Measurements from ENCODE around the gene PLP2.
A peak's percentile ranks its signal among the peaks of the same experiment; 100 is the strongest.

PLP2 gene

DNA sequence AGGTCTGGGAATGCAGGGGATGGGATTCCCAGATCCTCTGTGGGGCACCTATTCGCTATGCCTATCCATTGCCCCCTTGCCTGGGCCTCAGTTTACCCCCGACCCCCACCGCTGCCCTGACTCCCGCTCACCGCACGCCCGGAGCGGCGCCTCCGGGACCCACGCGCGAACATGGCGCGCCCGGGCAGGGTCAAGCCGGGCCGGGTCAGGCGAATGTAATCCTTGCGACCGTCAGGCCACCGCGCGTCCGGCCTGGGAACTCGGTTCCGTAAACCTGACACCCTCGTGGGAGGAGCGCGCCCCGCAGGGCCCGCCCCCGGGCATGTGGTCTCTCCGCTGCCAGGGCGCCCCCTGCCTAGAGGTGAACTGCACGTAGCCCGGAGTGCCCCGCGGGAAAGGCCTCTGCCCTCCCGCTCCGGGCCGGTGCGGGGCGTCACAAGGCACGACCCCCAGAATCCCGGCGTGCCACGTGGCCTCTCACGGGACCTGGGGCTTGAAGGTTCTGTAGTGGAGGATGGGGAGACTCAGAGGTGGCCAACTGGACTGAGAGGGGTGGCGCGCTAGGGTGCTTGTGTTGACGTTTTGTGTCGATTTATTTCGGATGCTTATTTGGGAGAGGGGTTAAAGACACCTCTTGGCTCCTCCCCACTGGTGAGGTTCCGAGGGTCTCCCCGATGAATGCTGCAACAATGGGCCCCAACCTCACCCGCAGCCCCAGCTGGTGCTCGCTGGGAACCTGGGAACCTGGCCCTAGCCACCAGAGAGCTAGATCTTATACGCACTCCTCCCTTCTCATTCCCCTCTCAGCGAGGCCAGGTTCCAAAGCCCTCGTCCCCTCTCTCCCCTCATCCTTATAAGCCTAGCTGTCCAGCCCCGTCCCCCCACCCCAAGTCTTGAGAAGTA is 14.7 kb downstream of the PLP2 start, which contains the start of gene PRICKLE3:
TSS of gene PRICKLE3 (minus strand) at position 249 of the 903 bp plus-strand sequence. CDS start at position 173, 76 bp downstream.
- peak; percentile 52 for DNase-seq

DNA sequence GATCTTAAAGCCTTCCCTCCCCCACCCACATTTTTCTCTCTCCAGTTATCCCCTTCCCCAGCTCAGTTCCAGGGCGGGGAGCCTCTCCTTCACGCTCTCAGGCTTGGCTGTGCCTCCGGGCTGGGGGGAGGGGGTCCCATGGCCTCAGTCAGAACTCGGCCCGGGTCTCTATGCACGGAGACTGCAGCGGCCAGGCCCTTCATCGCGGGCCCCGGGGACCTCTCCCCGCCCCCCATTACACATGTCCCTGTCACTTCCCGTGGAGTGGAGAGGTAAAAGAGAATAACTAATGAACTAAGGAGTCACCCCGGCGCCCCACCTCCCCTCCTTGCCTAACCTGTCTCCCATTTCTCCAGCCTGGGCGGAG is 15.3 kb downstream of the PLP2 start:
- no peak for DNase-seq

DNA sequence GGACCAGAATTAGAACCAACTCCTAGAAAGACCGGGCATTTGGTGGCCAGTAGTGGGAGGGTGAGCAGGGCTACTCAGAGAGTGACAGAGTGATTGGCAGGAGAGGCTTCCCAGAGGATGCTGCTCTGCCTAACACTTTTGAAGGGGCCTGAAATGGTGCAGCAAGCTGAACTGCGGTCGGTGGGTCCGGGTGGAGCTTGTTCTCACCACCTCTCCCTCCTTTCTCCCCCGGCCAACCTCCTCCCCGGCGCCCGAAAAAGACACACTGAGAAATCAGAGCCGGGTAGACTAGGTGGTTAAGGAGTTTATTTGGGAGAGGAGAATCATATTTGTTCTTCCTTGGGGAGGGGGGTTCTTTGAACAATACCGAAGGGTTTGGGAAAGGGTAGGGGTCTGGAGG is 15.8 kb downstream of the PLP2 start:
- DNase-seq: no peak

DNA sequence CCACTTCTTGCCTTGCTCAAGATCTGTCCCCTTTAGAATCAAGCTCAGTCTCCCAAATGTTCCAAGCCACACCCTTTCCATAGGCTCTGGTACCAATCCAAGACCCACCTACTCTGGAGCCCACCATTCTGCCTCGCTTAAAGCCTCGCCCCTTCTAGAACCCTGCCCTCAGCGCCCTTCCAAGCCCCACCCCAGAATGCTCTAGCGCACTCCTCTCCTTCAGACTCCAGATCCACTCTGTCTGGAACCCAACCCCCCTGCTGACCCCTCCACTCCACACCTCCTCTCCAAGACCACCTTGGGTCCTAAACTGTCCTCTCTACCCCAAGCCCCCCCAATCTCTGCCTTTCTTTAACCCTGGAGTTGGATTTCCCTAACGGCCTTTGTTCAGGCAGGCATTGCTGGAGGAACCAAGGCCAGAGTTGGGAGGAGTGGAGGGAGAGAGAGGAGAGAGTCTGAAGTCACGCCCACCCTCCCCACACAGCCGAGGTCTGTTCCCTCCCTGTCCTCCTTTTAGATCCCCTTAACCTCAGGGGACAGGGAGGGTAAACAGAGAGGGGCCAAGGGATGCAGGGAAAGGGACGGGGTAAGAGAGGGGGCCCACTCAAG is 16.9 kb downstream of the PLP2 start:
- no peak for DNase-seq

DNA sequence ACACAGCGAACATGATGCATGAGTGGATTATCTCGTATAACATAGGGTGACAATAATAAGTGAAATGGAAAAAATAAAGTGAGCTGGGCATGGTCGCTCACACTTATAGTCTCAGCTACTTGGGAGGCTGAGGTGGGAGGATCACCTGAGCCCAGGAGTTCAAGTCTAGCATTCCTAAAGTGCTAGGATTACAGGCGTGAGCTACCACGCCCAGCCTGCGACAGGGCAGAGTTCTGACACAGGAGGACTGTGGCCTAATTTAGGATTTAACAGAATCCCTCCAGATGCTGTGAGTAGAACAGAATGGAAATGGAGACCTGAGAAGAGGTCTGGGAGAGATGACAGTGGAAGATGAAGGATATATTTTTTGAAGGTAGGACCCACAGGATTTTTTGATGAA is 17.9 kb downstream of the PLP2 start:
- no peak for DNase-seq

DNA sequence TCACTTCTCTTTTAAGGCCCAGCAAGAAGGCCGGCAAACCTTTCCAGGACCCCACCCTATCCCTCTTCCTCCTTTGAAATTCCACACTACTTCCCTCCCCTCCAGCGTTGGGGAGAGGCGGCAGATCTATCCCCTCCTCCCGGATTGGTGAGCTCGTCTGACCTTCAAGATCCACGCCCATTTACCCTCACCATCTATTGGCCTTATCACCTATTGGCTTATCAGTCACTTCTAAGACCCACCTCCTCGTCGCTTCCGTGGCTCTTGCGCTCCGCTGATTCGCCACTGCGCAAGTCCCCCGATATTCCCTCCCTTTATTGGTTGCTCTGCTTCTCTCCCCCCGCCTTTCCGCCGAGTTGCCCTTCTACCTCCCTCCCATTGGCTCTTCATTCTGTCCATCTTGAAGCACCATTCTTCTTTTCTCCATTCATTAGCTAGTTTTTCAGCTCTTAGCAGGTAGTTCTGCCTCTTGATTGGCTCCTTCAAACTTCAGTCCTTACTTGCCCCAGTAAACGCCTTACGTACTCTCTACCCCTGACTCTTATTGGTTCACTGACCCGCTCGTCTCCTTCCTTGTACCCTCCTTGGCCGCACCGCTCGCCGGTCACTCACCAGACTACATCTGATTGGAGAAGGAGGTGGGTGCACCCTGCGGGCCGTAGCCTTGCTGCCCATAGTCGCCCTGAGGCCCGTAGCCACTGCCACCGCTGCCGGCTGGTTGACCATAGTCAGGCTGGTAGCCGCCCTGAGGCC is 19.3 kb downstream of the PLP2 start:
- DNase-seq: peak; percentile 100

DNA sequence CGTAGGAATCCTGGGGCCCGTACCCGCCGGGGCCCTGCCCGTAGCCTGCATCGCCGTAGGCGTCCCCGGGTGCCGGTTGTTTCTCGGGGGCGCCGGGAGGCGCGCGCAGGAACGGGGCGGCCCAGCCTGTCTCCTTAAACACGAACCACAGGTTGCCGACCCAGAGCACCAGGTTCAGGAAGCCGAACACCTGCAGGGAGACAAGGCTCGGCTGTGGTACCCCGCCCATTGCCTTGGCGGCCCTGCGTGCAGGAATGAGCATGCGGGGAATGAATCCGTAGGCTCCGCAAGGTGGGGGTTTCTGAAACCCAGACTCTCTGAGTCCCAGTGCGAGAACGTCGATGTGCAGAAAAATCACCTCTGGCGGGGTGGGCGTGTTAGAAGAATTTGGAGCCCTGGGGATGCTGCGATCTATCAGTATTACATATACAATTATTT is 19.9 kb downstream of the PLP2 start:
- DNase-seq: no peak

DNA sequence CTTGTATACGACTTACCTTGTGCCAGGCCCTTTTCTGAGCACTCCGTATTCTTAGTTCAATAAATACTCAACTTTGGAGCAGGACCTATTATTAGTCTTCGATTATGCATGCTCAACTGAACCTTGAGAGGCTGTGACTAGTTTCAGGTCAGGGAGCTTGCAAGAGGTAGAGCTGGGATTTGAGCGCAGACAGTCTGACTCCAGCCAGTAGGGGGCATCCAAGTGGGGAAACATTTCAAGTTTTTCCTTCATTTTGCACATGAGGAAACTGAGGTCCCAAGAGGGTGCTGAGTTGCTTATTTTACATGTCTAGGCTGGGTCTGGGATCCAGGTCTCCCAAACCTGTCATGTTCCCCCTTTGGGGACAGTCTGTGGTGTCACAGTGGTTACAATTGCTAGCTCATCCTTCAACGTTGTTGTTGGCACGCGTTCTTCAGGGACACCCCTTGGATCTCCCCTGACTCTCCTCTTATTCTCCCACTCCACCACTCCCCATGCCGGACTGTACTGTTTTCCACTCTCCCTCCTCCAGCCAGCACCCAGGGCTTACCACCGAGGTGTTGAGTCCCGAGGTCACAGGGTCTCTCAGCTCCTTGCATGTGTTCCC is 21.1 kb downstream of the PLP2 start:
- peak; percentile 29 for DNase-seq

DNA sequence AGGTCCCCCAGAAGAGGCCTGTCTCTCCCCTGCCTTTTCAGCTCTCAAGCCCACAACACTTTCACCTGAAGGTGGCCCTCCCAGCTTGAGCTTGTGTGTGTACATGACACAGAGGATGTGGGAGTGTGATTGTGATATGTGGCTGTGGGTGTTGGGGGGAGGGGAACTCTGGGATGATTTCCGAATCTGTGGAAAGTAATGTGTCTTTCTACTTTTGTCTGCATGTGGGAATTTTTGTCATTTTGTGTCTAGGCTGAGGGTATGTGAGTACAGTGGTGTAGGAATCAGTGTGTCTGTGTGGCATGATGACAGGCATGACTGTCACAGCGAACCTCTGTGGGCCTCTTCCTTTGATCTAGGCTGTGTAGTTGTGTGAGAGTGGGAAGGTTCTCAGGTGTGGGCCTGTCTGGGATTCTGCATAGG is 21.9 kb downstream of the PLP2 start:
- no peak for DNase-seq

DNA sequence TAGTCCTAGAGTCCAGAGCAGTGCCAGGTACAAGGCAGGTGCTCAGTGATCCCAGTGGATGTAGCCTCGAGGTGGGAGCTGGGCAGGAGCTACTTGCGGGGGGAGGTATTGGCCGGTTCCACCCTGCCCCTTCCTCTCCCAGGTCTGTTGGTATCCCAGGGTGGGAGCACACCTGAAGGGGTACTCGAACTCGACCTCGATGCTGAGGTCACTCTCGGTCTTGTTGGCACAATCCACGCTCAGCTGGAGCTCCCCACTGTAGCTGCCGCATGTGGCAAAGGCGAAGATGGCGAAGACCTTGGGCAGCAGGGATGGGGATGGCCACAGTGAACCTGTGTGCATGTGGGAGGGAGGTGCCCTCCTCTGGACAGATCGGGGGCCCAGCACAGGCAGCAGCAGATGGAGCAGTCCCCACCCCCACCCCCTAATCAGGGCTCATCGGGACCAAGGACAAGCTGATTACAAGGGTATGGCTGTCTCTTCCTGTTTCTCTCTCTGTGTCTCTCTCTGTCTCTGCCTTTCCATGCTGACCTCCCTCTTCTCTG is 25.9 kb downstream of the PLP2 start:
- DNase-seq: no peak

DNA sequence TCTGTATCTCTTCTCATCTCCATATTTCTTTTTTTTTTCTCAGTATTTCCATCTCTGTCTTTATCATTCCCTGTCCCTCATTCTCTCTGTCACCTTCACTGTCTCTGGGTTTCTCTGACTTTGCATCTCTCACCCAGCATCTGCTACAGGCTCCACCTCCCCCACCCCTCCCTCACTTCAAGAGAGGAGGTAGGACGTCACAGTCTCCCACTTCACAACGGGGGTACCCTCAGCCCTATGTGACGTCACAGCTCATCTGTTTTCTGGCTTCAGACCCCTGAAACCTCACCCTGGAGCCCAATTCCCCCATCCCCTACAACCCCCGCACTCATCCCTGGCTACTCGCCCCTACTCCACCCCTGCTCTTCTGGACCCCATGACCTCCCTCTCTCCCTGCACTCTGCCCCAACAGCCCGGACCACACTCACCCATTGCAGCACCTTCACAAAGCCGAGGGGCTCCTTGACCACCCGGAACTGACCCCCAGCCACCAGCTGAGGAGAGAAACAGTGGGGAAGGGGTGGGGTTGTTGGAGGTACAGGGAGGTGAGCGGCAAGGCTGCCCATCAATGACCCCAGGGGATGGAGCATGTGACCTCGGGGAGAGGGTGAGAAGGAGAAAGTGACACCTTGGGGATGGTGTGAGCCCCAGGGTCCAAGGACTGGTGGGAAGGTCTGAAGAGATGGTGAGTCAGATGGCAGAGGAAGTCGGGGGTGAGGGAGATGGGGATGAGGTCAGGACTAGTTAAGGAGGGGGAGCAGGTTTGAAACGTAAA is 27.0 kb downstream of the PLP2 start:
- DNase-seq: no peak

DNA sequence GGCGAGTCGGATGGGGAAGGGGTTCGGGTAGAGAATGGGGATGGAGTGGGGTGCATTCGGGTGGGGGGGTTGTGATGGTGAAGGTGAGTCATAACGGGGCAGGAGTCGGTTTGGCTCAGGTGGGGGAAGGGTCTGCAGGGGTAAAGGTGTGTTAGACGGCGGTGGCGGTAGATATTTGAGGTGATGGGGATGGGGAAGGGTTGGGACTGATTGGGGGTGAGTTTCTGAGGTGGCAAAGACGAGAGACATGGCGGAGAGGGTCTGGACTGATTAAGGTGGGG is 27.6 kb downstream of the PLP2 start:
- DNase-seq: no peak

DNA sequence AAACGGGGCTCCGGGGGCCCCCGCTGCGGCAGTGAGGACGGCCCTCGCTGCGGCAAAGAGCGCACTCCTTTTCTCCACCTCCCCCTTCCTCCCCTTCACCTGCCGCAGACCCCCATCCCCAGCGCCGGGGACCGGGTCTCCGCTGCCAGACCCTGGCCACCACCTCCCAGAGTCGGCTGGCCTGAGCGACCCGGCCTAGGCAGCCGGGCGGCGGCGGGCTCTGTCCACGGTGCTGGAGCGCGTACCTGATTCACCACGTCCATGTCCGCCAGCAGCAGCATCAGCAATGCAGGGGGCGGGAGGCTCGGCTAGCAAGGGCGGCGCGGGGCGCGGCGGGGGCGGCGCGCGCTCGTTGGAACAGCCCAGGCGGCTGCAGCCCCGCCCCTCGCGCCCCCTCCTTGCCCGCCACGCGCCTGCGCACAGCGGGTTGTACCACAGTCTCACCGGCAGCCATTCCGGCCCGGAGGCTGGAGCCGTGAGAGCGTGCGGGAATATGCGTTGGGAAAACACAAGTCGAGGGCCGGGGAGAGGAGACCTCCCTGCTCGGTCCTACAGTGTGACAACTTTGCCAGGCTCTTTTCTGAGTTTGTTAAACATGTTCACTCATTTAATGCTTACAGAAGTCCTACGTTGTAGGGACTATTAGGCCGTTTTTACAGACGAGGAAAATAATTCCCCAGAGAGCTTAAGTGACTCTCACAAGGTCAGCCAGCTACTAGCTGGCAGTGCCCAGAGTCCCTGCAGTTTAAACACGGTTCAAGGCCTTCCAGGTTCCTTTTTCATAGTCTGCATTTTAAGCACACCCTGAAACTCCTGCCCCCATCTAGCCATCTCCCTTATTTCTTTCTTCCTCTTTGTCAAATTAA is 28.4 kb downstream of the PLP2 start, which contains the start of gene SYP:
TSS of gene SYP (minus strand) at position 288 of the 866 bp plus-strand sequence. CDS start at position 281, 7 bp downstream.
- peak; percentile 87 for DNase-seq

DNA sequence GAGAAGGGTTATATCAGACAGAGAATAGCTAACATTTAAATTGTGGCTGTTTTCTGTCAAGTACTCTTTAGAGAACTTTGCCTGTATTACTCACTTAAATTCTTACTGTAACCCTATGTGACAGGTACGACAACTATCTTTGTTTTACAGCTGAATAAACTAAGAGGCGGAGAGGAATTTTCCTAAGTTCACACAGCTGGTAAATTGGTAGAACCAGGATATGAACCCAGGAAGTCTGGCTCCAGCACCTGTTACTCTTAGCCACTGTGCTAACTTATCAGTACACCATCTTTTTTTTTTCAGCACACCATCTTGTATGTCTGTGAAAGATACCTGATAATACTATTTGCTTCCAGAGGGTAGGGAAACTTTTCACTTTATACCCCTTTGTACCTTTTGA is 30.3 kb downstream of the PLP2 start:
- no peak for DNase-seq

DNA sequence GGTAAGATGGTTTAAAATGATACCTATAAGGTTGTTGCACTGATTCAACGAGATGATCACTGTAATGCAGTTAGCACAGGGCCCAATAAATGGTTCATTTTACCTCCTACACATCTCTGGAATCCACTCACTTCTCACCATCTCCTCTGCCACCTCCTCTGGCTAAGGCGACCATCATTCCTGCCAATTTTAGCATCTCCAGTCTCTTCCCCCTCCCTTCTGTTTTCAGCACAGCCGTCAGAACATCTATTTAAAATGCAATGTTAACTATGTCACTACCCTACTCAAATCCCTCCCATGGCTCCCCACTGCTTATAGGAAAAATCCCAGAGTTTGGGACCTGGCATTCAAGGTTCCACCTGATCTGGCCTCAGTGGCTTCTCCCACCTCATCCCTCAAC is 31.8 kb downstream of the PLP2 start:
- DNase-seq: no peak

DNA sequence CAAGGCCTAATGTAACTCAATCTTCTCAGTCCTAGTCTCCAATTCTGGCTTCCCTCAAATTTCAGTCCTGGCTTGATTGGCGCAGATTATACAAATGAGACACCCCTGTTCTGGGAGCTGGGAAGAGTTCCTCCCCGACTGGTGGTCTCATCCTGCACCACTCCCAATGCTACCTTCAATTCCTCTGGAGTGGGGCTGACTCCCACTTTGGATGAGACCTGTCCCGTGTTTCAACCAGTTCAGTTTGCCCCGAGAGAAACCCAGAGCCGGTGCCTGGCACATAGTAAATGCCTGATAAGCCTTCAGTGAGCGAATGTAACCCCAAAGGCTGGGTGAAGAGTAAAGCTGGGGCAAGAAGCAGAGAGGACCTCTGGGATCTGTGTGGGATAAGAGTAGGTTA is 32.3 kb downstream of the PLP2 start:
- no peak for DNase-seq

DNA sequence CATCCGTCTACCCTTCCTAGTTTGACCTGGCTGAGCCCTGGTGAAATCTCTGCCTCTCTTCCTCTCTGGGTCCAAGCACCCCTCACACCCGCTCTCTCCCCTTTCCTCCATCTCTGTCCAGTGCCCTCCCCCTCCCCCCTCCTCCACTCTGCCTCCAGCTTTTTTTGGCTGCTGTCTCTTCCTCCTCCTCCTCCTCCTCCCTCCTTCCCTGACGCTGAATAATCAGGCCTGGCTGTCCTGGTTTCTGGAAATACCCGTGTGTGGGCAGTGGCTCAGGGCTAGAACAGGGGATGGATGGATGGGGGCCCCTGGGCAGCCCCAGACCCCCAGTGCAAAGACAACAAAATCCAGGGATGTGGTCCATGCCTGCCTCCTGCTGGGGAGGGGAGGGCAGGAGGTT is 33.0 kb downstream of the PLP2 start:
- no peak for DNase-seq

DNA sequence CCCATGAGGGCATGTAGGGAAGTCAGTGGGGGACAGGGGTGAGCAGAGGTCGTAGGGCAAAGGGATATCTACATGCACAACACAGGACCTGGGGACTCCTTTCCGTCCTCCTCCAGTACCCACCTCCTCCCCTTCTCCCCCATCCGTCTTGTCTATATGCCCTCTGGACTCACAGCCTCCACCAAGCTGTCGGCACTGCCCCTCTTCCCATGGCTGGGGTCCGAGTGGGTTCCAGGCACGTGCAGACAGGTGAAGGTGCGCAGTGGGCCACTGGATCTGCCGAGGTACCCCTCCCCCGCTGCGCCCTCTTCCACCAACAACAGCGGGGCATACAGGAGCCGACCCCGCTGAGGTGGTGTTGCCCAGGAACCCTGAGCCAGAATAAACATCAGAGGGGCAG is 33.7 kb downstream of the PLP2 start:
- no peak for DNase-seq

DNA sequence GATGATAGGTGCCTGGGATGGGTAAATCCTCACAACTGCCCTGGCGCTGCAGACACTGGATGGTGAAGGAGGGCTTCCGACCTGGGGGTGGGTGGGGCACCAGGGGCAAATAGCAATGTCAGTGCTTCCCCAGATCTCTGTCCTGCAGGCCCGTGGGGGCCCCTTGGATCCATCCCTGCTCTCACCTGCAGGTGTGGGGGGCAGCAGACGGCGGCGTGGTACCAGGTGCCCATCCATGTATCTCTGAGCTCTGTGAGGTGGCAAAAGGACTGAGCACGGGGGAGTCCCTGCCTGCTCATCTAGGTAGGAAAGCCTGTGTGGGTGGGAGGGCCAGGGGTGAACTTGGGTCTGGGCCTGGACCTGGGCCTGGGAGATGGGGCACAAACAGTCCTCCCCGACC is 34.8 kb downstream of the PLP2 start:
- no peak for DNase-seq

DNA sequence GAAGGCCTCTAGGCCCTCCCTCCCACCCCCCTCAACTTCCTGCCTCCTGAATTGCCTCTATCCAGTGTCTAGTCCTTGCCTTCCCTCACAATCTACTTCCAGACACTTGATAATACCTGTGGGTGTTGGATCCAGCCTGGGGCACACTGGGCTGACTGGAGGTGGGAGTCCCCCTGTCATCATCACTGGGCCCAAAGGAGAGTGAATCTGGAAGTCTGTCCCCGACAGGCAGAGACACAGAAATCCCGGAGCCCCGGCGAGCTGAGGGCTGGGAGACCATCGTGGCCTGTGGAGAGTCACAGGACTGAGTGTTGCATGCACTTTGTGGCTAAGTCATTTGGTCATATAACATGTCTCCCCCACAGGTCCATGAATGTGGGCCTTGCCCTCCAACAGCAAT is 36.7 kb downstream of the PLP2 start:
- DNase-seq: no peak

Data from NCI-H1092 treated with DMSO at 0.1 percent for 48 hours (cell line).